HG02938 (cell line): ENCODE measurements around the gene ATP11C.
"Not testable (repeated sequence)": the region's sequence is repeated elsewhere in the genome, so short reads cannot be mapped to it uniquely, and the experiment has no call there.

Experiments used
- ATAC-seq: cut with Tn5 transposase; IDR thresholded peaks from one replicate; pipeline ENCODE4 v1.9.1; 2021; ENCODE audit warnings: mild to moderate bottlenecking, moderate library complexity; ENCODE audit not compliant: unreplicated experiment

ATP11C gene

DNA sequence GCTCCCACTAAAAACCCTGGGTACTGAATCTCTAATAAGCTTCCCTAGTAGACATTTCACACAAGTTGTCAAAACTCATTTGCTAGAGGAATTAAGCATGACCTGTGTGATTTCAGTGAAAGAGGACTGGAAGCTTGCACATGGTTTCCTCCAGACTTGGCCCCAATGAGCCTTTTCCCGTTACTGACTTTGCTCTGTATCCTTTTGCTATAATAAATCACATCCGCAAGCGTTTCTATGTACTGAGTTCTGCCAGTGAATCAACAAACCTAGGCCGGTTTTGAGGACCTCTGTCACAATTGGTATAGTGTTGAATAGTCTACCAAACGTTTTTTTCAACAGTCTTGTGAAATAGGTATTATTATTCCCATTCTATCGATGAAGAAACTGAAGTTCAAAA is 8.2 kb downstream of the ATP11C start:
- ATAC-seq = no peak

- no peak for ATAC-seq
Measured at GRCh38 chrX:139924069-139924695, 8.7 kb downstream of the ATP11C start.

GRCh38 chrX:139921142-139921541 is 11.7 kb downstream of the ATP11C start:
- ATAC-seq = not testable (repeated sequence)

DNA sequence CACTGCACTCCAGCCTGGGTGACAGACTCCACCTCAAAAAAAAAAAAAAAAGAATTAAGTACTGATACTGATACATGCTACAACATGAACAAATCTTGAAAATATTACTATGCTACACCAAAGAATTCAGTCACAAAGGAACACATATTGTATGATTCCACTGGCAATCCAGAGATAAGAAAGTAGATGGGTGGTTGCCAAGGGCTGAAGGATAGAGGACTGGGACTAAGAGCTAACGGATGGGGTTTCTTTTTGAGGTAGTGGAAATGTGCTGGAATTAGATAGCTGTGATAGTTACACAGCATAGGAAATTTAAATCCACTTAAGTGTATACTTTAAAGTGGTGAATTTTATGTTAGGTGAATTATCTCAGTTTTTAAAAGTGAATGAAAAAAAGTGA is 12.5 kb downstream of the ATP11C start:
- no peak for ATAC-seq

DNA sequence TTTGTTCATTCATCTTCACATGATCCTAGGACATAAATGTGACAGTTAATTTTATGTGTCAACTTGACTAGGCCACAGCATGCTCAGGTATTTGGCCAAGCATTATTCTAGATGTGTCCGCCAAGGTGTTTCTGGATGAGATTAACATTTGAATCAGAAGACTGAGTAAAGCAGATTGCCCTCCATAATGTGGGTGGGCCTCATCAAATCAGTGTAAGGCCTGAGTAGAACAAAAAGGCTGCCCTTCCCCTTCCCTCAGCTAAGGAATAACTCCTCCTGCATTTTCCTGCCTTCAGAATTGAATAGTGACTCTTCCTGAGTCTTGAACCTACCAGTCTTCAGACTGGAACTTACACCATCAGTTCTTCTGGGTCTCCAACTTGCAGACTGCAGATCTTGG is 18.4 kb downstream of the ATP11C start:
- no peak for ATAC-seq

DNA sequence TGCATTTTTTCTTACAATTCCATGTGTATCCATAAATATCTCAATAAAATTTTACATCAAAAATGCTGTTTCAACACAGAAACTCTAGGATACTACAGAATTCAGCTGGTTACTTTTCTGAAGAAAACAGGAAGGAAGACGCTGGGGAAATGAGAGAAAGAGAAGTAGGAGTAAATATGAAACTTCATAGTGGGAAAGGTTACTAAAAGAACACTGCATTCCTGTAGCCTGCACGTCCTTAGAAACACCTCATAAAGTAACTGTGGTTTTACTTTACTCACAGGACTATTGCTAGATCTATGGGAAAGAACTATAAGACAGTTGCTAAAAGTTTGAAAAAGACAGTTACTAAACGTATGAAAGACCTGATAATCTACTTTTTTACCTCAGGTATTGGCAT is 23.1 kb downstream of the ATP11C start:
- ATAC-seq = no peak

DNA sequence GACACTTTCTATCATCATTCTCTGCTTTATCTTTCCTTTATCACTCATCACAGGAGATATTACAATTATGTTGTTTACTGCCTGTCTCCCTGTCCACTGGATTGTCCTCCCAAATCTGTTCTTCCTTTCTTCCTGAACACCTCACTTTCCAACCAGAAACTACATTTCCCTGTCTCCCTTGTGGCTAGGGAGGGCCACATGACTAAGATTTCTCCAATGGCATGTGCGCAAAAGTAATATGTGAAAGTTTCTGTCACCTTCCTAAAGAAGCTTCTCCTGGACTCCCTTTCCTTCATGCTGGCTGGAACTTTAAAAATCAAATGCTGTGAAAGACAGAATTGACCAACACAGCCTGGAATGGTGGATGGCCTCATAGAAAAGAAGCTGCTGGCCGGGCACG is 25.8 kb downstream of the ATP11C start:
- ATAC-seq = no peak

DNA sequence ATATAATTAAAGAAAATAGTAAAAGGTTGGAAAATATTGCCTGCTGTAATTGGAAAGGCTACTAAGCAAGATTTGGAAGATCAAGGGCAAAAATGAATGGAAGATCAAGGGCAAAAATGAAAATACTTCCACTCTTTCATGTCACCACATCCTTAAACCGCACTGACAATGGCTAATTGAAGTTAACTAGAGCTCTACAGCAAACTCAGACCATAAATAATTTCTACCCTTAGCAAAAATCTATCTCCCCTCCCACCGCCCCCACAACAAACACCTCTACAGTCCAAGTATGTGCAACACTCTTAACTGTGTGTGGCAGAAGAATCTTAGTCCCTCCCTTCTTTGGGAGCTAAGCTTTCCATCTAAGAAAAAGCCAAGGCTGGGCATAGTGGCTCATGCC is 27.1 kb downstream of the ATP11C start:
- ATAC-seq = no peak

DNA sequence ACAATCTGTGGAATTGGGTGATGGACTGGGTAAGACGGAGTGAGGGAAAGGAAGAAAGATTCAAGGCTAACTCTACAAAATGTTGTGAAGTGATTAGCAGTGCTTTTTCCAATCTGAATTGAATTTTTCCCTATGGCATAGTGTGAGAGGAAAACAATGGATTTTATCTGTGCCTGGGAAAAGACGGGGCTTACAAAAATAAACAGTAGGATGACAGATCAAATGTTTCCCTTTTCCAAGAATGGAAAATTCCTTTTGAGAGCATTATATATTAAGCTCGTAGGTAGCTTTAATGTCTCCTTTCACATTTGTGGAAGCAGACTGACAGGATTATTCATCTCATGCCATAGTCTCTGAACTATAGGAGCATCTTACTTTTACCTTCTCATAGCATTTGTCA is 27.8 kb downstream of the ATP11C start:
- no peak for ATAC-seq

- ATAC-seq = no peak
Measured at GRCh38 chrX:139903210-139903609, 29.6 kb downstream of the ATP11C start.

GRCh38 chrX:139902559-139902958 is 30.3 kb downstream of the ATP11C start:
- no peak for ATAC-seq

DNA sequence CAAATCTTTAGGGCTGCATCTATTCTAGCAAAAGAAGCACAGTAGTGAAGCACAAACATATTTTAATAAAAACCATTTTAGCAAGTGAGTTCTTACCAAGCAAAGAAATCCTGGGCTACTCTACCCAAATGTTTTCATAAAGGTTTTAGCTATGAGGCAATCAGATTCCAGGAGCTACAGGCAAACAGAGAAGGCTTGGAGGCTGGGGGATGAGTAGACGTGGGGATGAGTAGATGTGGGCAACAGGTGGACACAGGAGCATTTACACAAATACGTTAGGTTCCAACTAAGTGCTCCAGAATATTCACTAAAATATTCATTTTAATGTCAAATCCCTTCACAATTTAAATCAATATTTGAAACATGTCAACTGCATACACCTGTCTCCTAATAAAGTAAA is 34.5 kb downstream of the ATP11C start:
- no peak for ATAC-seq

- ATAC-seq = peak; percentile 77
Measured at GRCh38 chrX:139892512-139892911, 40.3 kb downstream of the ATP11C start.

- ATAC-seq = no peak
Measured at GRCh38 chrX:139890991-139891700, 41.7 kb downstream of the ATP11C start.

GRCh38 chrX:139889760-139890159 is 43.1 kb downstream of the ATP11C start:
- no peak for ATAC-seq

DNA sequence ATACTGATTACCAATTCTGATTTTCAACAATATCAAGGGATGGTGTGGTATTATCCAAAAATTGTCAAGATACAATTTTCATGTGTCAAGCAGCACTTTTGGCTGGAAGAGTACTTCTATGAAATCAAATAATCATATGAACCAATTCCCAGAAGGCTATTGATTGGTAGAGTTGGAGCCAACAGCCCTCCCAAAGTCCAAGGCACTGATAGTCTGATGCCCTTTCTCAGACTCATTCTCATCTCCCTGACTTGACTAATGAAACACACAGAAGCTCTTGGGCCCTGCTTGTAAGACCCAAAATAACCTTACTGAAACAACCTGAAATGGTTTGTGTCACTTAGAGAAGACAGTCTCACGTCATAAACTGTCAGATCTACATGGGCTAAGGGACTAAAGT is 48.9 kb downstream of the ATP11C start:
- ATAC-seq = no peak

GRCh38 chrX:139882299-139882698 is 50.6 kb downstream of the ATP11C start:
- ATAC-seq = no peak

DNA sequence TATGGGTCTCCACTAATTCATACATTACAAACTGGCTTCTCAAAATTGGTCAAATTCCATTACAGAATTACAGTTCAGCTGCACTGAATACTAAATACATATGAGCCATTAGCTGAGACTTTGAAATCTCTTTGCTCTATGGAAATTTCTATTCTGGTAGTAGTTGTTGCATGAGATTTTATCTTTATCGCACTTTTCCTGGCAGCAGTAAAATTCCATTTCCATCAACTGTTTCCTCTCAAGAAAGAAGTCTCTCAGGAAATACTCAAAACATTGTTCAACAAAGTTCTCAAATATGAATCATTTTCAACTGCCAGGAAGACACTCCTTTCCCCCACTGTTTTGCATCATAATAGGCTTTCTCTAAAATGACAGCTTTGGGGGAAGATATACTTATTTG is 51.3 kb downstream of the ATP11C start:
- ATAC-seq = no peak

DNA sequence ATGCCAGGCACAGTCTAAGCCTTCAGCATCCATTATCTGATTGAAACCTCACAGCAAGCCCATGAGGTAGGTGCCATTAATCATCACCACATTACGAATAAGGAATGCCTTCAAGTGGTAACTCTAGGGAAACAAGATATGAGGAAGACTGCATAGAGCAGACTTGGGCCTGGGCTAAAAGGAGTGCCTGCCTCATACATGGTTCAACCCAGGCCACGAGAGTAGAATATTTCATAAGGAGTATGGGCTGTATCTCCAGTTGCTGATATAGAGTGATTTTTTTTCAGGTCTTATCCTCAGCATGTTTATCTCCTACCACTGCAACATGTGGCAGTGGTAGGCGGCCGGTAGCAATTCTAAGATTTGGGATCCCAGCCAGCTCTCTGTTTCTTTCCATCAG is 51.7 kb downstream of the ATP11C start:
- no peak for ATAC-seq

DNA sequence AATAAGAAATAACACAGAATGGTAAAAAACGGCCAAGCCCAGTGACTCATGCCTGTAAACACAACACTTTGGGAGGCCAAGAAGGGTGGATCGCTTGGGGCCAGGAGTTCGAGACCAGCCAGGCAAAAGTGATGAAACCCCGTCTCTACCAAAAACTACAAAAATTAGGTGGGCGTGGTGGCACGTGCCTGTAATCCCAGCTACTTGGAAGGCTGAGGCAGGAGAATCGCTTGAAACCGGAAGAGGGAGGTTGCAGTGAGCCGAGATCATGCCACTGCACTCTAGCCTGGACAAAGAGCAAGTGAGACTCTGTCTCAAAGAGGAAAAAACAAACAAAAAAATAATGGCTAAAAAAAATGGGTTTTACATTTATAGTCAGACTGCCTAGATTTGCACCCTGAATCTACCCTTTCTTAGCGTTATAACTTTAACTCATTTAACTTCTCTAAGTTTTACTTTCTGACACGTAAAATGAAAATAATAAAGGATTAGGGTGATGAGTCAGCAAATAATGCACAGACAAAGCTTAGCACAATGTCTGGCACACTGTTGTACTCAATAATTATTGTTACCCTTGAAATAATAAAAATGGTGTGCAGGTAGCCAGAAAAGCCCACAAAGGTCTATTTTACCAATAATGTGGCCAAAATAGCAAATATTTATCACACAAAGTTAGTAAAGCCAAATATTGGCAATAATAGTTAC is 55.0 kb downstream of the ATP11C start:
- ATAC-seq = no peak

GRCh38 chrX:139875841-139876240 is 57.0 kb downstream of the ATP11C start:
- no peak for ATAC-seq

- ATAC-seq = no peak
Measured at GRCh38 chrX:139869796-139870195, 63.1 kb downstream of the ATP11C start.
